Measurements from ENCODE around the gene PRKD1. TPM values are rescaled to one million over a fixed set of nuclear protein-coding genes. Genes with fewer than 3 reads are reported as not detected.

Gene PRKD1
- total and polyA plus RNA-seq, 7 donors = 0.65 to 2.5 (median 1.5) TPM

DNA sequence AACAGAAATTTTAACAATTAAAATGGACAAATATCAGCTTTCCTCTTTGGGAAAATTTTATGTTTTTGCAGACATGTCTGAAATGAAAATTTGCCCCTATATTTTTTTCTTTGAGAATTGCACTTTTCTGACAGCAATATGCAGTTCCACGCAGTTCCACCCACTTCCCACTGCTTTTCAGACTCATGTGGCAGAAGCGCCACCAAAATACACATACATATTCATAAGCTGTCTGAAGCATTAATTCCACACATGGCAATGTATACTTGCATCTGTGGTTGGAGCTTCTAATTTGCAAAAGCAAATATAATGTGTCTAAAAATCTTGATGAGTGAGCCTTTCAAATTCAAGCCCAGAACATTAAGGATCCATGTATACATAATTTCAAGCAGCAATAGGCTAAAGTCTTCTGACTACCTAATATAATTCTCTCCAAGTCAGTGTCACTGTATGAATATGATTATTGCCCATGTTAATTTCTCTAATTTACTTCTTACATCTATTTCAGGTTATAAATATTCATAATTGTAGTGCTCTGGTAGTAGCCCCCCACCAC lies 129.5 kb downstream of the PRKD1 start:
- intact Hi-C loops (cut with DNase I) = no loop called here
- Histone ChIP-seq H3K9me3 (no peaks in the 10 kb centered on the region), H3K36me3 (ENCODE audit: insufficient read depth in 1 of 2, low read depth in 1 of 2) (no peaks in the 10 kb centered on the region), H3K4me3 (no peak overlapping the region), H3K27me3 (ENCODE audit: insufficient read depth in 3 of 3, low read length in 2 of 3) (no peaks in the 10 kb centered on the region), H3K27ac (no peak overlapping the region), H3K4me1 (no peaks in the 10 kb centered on the region)
- 96 to 100% (median 98%) methylated on average over 2 of the region's 2 CpGs for WGBS, 3 donors
- TF ChIP-seq, protein P1, sequence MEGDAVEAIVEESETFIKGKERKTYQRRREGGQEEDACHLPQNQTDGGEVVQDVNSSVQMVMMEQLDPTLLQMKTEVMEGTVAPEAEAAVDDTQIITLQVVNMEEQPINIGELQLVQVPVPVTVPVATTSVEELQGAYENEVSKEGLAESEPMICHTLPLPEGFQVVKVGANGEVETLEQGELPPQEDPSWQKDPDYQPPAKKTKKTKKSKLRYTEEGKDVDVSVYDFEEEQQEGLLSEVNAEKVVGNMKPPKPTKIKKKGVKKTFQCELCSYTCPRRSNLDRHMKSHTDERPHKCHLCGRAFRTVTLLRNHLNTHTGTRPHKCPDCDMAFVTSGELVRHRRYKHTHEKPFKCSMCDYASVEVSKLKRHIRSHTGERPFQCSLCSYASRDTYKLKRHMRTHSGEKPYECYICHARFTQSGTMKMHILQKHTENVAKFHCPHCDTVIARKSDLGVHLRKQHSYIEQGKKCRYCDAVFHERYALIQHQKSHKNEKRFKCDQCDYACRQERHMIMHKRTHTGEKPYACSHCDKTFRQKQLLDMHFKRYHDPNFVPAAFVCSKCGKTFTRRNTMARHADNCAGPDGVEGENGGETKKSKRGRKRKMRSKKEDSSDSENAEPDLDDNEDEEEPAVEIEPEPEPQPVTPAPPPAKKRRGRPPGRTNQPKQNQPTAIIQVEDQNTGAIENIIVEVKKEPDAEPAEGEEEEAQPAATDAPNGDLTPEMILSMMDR (IDR thresholded peaks at IDR 0.05) = no peak
- DNase-seq = no peak
- no peak for ATAC-seq

GRCh38 chr14:29796853-29797252 lies 130.8 kb downstream of the PRKD1 start:
- no peak overlapping the region for H3K27ac ChIP-seq
- H3K36me3 ChIP-seq (ENCODE audit: insufficient read depth in 1 of 2, low read depth in 1 of 2) = no peaks in the 10 kb centered on the region
- H3K4me1 ChIP-seq = no peaks in the 10 kb centered on the region
- H3K4me3 ChIP-seq = no peak overlapping the region
- H3K9me3 ChIP-seq = no peaks in the 10 kb centered on the region
- TF ChIP-seq, protein P1 (IDR thresholded peaks at IDR 0.05) = no peak
- WGBS, 3 donors = 93 to 95% (median 94%) methylated on average over 2 of the region's 2 CpGs
- no peak for DNase-seq
- no peaks in the 10 kb centered on the region for H3K27me3 ChIP-seq (ENCODE audit: insufficient read depth in 3 of 3, low read length in 2 of 3)
- intact Hi-C loops (cut with DNase I) = no loop called here
- ATAC-seq = no peak

- H3K27me3 ChIP-seq (ENCODE audit: insufficient read depth in 3 of 3, low read length in 2 of 3) = no peaks in the 10 kb centered on the region
- intact Hi-C loops (cut with DNase I) = no loop called here
- ATAC-seq = no peak
- H3K9me3 ChIP-seq = no peaks in the 10 kb centered on the region
- no peak for DNase-seq
- no peaks in the 10 kb centered on the region for H3K4me1 ChIP-seq
- no peak overlapping the region for H3K27ac ChIP-seq
- 93 to 100% (median 94%) methylated on average over 2 of the region's 2 CpGs for WGBS, 3 donors
- H3K36me3 ChIP-seq (ENCODE audit: insufficient read depth in 1 of 2, low read depth in 1 of 2) = no peaks in the 10 kb centered on the region
- TF ChIP-seq, protein P1 (IDR thresholded peaks at IDR 0.05) = no peak
- H3K4me3 ChIP-seq = no peak overlapping the region
These were observed 138.2 kb downstream of the PRKD1 start for GRCh38 chr14:29789475-29789874.

GRCh38 chr14:29788093-29788492 lies 139.6 kb downstream of the PRKD1 start:
- no peak overlapping the region for H3K27ac ChIP-seq
- WGBS, 3 donors = 90 to 94% (median 91%) methylated on average over 2 of the region's 2 CpGs
- H3K27me3 ChIP-seq (ENCODE audit: insufficient read depth in 3 of 3, low read length in 2 of 3) = no peaks in the 10 kb centered on the region
- H3K9me3 ChIP-seq = no peaks in the 10 kb centered on the region
- ATAC-seq = no peak
- no peak overlapping the region for H3K4me3 ChIP-seq
- H3K36me3 ChIP-seq (ENCODE audit: insufficient read depth in 1 of 2, low read depth in 1 of 2) = no peaks in the 10 kb centered on the region
- intact Hi-C loops (cut with DNase I) = no loop called here
- DNase-seq = no peak
- H3K4me1 ChIP-seq = no peaks in the 10 kb centered on the region
- TF ChIP-seq, protein P1 (IDR thresholded peaks at IDR 0.05) = no peak

DNA sequence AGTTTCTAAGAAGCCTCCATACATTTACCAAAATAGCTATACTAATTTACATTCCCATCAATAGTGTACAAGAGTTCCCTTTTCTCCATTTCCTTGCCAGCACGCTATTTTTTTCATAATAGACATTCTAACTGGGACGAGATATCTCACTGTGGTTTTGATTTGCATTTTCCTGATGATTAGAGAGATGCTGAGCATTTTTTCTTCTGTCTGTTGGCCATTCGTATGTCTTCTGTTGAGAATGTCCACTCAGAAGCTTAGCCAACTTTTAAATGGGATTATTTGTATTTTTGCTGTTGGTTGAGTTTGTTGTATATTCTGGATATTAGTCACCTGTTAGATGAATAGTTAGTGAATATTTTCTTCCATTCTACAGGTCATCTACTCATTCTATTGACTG lies 144.1 kb downstream of the PRKD1 start:
- no peak for ATAC-seq
- WGBS, 3 donors = 88 to 96% (median 93%) methylated on average over 3 of the region's 3 CpGs

More for the DNA sequence above, 144.1 kb downstream of the PRKD1 start:
- TF ChIP-seq, protein P1 (IDR thresholded peaks at IDR 0.05) = no peak
- no peak overlapping the region for H3K27ac ChIP-seq
- DNase-seq = no peak
- H3K9me3 ChIP-seq = no peaks in the 10 kb centered on the region
- H3K36me3 ChIP-seq (ENCODE audit: insufficient read depth in 1 of 2, low read depth in 1 of 2) = no peaks in the 10 kb centered on the region
- no peaks in the 10 kb centered on the region for H3K4me1 ChIP-seq
- H3K27me3 ChIP-seq (ENCODE audit: insufficient read depth in 3 of 3, low read length in 2 of 3) = no peaks in the 10 kb centered on the region
- intact Hi-C loops (cut with DNase I) = no loop called here
- H3K4me3 ChIP-seq = no peak overlapping the region
